ENCODE data around the gene NSUN5. TPM values are rescaled to one million over a fixed set of nuclear protein-coding genes. Genes with fewer than 3 reads are reported as not detected.
"Not testable (repeated sequence)": the region's sequence is repeated elsewhere in the genome, so short reads cannot be mapped to it uniquely, and the experiment has no call there.

The NSUN5 gene
- total and polyA plus RNA-seq, 2 of the 8 experiments (the other 6 are each of a cell fraction or from before 2014, with no cell fraction given), result 56.2 to 89.0 TPM

- not testable (repeated sequence) for H3K79me1 ChIP-seq (ENCODE audit: low read depth, low read length); H3K18ac ChIP-seq (ENCODE audit: extremely low read depth, low read length); H3K14ac ChIP-seq (ENCODE audit: insufficient read length); H3K27me3 ChIP-seq (replicated peaks in 1 of 4; ENCODE audit: control insufficient read depth in 3 of 4, extremely low read depth in 1 of 4, insufficient read depth in 3 of 4, low read length in 3 of 4); H3K56ac ChIP-seq (replicated peaks; ENCODE audit: insufficient read length, low read depth, low read length); H3K9me3 ChIP-seq (ENCODE audit: insufficient read depth in 2 of 2, low read depth in 1 of 2, low read length in 1 of 2); FAIRE-seq; H2BK12ac ChIP-seq (ENCODE audit: low read depth, low read length); H2BK120ac ChIP-seq (replicated peaks; ENCODE audit: low read depth, low read length); H4K5ac ChIP-seq (ENCODE audit: insufficient read length, low read depth, low read length); H2AK5ac ChIP-seq (ENCODE audit: low read depth, low read length); H3K9ac ChIP-seq (replicated peaks in 1 of 4; ENCODE audit: extremely low read depth in 1 of 4, low read depth in 3 of 4, low read length in 3 of 4); H4K91ac ChIP-seq (replicated peaks; ENCODE audit: insufficient read length, low read length); H4K8ac ChIP-seq (ENCODE audit: extremely low read depth, insufficient read depth, low read length); H3K4ac ChIP-seq (replicated peaks; ENCODE audit: insufficient read length, low read depth, low read length); H3K23ac ChIP-seq (ENCODE audit: insufficient read length); H3K36me3 ChIP-seq (ENCODE audit: control insufficient read depth in 2 of 4, insufficient read depth in 4 of 4, low read length in 3 of 4); H3K23me2 ChIP-seq (ENCODE audit: low read depth, low read length); H2BK5ac ChIP-seq (ENCODE audit: low read depth, low read length); H3K79me2 ChIP-seq (ENCODE audit: control insufficient read depth in 1 of 2, insufficient read depth in 2 of 2, low read length in 2 of 2); H3K27ac ChIP-seq (ENCODE audit: low read depth, low read length); H3K4me1 ChIP-seq (replicated peaks in 1 of 4; ENCODE audit: control insufficient read depth in 3 of 4, insufficient read depth in 4 of 4, low read length in 3 of 4); H4K20me1 ChIP-seq (replicated peaks in 1 of 2; ENCODE audit: control insufficient read depth in 1 of 2, insufficient read depth in 2 of 2, low read length in 2 of 2); H2BK20ac ChIP-seq (ENCODE audit: low read length)
- Histone ChIP-seq H3K4me3 (ENCODE audit: extremely low read depth in 1 of 4, insufficient read depth in 2 of 4, low read depth in 3 of 4, low read length in 4 of 4) (peak overlapping the region in 1 of 4 experiments; percentile 32; a peak in 1 of 8 replicates), H3K4me2 (ENCODE audit: insufficient read depth in 1 of 2, low read depth in 2 of 2, low read length in 2 of 2) (peak overlapping the region in 1 of 2 experiments; percentile 33; a peak in 1 of 4 replicates), H2AFZ (ENCODE audit: low read length) (0 out of 2 replicates have a peak overlapping the region, but pooled peaks have one; percentile 57), H2BK15ac (ENCODE audit: low read length) (0 out of 2 replicates have a peak overlapping the region, but pooled peaks have one; percentile 72)
- DNase-seq (ENCODE audit: low read depth in 1 of 2, low spot score in 2 of 2), result peak; percentile 70 to 79
- POLR2A ChIA-PET (ENCODE audit: partially characterized antibody), result interaction anchor here (1.1 kb wide), 1 partner anchor 9 kb away, joined by 5 read pairs; no protein-coding TSS in a partner anchor
- 34% methylated on average over 21 of the region's 31 CpGs; no CpG with 5 or more reads in 1 of the 2 experiments for WGBS, 2 experiments (ENCODE audit: extremely low coverage in 1 of 2, insufficient coverage in 1 of 2, insufficient read length in 1 of 2, insufficient replicate concordance in 2 of 2, low coverage in 1 of 2, low lambda C conversion rate in 2 of 2, missing lambda C conversion rate in 1 of 2)
- CTCF ChIA-PET (ENCODE audit: partially characterized antibody), result interaction anchor here (0.8 to 2.7 kb wide), 19 partner anchors 8 to 129 kb away, joined by 3 to 23 read pairs (median 4); no protein-coding TSS in a partner anchor
- peak; percentile 54 for TF ChIP-seq E2F6 (IDR thresholded peaks at IDR 0.05)
- TF ChIP-seq TCF12 (IDR thresholded peaks at IDR 0.05; ENCODE audit: low read depth, low read length), result 0 out of 2 replicates have a peak, but pooled peaks have one; percentile 59
- peak; percentile 75 for TF ChIP-seq USF2 (IDR thresholded peaks at IDR 0.05; ENCODE audit: low read length)
- TF ChIP-seq MAX (IDR thresholded peaks at IDR 0.05), result peak; percentile 58
- TF ChIP-seq ATF3 (IDR thresholded peaks at IDR 0.05; ENCODE audit: insufficient read depth, low read depth, low read length), result 0 out of 2 replicates have a peak, but pooled peaks have one; percentile 34
- peak; percentile 26 for TF ChIP-seq KDM4A (IDR thresholded peaks at IDR 0.05; ENCODE audit: low read depth, low read length, severe bottlenecking)
- TF ChIP-seq RAD21 (IDR thresholded peaks at IDR 0.05 in 1 of 2, conservative IDR thresholded peaks at IDR 0.05 in 1 of 2; ENCODE audit: low read depth in 2 of 2, low read length in 2 of 2), result peak; percentile 70 to 74
These were observed 15.6 kb upstream of the NSUN5 start for GRCh38 chr7:73324081-73324845.
